HG03354 (cell line): ENCODE results near the gene TIPIN.
"Not testable (repeated sequence)": the region's sequence is repeated elsewhere in the genome, so short reads cannot be mapped to it uniquely, and the experiment has no call there.

ENCODE experiments used
- ATAC-seq: cut with Tn5 transposase; IDR thresholded peaks from one replicate; pipeline ENCODE4 v1.9.1; 2021; ENCODE audit warnings: mild to moderate bottlenecking; ENCODE audit not compliant: unreplicated experiment, poor library complexity, severe bottlenecking

The TIPIN gene

DNA sequence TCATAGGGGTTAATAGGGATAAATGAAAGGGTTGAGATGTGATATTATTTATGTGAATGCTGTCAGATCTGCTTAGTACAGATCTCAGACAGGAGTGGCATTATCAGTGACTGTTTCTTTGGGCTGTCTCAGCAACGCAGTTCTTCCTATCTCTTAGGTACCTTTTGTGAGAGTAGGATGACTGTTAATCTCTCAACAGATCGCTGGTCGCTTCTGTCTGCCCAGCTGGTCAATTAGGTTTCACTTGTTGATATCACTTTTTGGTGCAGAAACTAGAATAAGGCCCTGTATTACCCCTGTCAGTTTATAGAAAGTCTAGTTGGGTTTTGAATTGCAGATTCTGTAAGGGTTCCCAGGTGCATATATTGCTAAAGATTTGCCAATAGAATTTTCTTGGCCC lies 46.7 kb downstream of the TIPIN start:
- ATAC-seq: no peak

DNA sequence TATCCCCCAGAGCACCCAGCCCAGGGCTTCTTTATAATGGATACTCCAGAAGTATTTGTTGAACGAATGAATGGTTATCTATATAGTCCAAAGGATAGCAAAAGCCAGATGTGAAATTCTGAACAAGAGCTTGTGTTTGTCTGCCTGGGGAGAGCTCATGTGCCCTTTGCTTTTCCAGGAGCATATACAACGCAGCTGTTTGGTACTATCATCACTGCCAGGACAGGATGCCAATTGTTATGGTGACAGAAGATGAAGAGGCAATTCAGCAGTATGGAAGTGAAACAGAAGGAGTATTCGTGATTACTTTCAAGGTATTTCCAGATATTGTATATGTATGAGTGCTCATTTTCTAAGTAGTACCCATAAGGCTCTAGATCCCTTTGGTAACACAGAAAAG lies 48.0 kb downstream of the TIPIN start:
- no peak for ATAC-seq

DNA sequence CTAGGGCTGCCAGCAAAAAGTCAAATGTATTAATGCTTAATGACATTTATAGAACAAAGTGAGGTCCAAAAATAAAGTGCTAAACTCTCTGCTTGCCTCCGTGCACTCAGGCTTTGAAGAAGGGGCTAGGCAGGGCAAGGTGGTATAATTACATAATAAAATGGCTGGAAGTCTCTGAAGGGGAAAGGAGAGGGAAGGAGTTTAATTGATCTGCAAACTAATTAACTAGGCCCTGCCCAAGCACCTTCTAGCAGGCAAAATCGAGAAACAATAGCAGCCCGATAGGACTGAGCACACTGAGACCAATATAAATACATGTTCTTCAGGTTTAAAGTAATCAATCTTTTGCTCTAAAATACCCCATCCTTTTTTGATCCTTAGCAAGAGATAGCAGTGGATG lies 50.1 kb downstream of the TIPIN start:
- ATAC-seq: no peak

DNA sequence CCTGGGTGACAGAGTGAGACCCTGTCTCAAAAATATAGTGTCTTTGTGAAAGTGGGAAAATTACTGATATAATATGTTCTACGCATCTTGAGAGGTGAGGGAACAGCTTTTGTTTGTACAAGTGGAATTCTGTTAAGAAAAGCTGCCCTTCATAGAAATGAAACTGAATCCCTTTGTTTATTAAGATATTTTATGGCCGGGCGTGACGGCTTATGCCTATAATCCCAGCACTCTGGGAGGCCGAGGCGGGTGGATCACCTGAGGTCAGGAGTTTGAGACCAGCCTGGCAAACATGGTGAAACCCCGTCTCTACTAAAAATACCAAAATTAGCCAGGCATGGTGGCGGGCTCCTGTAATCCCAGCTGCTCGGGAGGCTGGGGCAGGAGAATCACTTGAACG lies 52.1 kb downstream of the TIPIN start:
- ATAC-seq: not testable (repeated sequence)

DNA sequence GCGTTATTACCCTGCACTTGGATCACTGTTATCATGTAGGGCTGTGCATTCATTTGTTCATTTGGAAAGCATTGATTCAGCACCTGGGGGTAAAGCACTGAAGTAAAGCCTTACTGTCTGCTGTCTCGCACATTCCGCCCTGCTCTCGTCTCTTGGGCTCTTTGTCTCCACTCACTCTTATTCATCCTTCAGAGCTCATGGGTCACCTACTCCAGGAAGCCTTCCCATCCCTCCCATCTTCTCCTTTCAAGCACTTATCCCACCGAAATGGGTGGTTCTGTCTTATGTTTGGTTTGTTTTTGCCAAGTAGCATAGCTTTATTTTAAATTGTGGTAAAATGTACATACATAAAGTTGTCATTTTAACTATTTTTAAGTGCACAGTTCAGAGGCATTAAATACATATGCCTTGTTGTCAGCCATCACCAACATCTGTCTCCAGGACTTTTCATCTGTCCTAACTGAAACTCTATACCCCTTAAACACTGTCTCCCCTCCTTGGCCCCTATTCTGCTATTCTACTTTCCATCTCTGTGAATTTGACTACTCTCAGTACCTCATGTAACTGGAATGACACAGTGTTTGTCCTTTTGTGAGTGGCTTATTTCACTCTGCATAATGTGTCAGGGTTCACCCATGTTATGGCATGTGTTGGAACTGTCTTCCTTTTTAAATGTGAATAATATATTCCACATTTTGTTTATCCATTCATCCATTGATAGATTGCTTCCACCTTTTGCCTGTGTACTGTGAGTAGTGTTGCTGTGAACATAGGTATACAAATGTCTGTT lies 53.8 kb downstream of the TIPIN start:
- no peak for ATAC-seq

DNA sequence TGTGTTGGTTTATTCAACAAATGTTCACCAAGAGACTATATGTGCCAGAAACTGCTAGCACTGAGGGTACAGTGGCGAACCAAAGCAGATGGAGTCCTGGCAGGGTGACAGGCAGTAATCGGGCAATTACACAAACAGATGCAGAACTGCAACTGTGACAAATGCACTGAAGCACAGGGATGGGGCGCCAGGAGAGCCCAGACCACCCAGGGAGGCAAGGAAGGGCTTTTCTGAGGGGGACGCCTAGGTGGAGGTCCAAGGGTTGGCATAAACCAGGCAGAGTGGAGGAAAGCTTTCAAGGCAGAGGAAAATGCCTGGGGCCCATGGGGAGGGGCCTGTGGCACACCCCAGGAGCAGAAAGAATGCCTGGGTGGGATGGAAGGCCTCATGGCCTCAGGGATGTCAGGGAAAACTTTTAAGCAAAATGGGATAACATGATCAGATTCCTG lies 57.7 kb downstream of the TIPIN start:
- ATAC-seq: no peak

DNA sequence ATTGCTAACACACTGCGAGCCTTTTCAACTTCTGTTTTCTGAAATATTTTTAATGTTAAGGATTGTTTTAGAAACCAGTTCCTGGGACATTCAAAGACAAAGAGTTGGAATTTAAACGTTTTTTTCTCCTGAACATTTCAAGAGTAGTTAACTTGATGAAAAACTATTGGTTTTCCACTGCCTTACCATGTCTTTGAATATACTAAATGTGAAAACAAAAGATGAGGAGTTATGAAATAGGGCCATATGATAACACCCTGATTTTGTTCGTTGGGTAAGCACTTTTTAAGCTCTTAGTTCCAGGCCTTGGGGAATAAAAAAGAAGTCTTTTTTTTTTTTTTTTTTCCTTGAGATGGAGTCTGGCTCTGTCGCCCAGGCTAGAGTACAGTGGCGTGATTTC lies 60.3 kb downstream of the TIPIN start:
- ATAC-seq: no peak

DNA sequence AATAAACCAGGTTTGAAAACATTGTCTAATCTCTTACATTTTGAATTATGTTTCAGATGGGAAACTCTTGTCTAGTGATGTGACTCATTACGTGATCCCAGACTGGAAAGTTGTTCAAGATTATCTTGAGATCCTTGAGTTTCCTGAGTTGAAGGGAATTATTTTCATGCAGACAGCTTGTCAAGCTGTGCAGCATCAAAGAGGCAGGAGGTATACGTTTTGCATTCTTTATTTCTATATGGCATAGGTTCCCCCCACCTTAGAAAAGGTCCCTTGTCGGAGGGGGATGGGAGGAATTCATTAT lies 61.6 kb downstream of the TIPIN start:
- ATAC-seq: no peak

DNA sequence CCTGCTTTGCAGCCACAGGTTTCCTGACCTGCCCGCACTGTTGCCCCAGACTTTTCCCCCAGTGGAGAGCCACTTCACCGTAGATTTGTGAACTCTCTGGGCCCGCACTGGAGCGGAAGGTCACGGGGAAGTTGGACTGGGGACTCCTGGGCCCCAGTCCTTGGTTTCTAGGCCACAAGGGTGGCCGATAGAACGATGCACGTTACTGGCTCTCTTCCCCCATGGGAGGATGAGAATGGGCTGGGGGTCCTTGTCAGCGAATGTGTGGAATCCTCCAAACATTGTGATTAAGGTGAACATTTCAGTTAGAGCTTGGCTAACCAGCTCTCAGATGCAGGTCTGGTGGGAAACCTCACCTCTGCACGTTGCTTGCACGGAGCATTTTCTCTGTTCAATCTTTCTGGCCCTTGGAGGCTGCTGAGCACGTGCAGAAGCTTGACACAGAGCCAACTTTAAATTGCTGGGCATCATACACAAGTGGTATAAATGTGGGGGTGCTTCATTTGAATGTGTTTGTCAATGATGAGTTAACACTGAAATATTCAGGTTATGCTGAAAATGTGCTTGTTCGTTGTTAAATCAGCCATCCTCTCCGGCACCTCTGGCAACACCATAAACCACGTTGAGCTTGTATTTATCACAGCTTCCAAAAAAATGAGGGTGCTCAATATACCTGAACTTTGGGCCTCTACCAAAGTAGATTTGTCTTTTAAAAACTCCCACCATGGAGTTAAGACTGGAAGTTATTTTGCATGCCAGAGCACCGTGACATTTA lies 62.1 kb downstream of the TIPIN start:
- ATAC-seq: peak; percentile 8

DNA sequence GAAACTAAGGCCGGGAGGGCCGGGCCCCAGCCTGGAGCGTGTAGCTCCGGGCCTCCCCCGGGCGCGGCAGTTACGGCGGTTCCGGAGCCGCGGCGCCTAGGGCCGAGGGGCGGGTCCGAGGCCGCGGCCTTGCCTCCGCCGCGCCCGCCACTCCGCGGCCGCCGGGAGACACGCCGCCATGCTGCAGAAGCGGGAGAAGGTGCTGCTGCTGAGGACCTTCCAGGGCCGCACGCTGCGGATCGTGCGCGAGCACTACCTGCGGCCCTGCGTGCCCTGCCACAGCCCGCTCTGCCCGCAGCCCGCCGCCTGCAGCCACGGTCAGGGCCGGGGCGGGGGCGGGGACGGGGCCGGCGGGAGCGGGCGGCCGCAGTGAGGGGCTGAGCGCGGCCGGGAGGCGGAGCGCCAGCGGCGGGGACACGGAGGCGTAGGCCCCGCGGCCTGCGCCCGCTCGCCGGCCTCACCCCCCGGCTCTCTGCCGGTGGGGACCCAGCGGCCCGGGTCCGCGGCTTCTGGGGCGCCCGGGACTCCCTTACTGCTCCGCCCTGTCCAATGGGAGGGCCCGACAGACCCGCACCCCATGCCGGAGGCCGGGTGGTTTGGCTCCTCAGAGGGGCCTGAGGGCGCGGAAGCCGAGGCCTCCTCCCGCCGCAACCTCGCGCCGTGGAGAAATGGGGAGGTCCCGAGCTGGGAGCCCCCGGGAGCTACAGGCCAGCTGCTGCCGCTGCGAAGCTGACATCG lies 62.9 kb downstream of the TIPIN start, which contains the start of gene DIS3L:
TSS of gene DIS3L (plus strand) at position 150 of the 738 bp plus-strand sequence. CDS start at position 179, 29 bp downstream.
- peak; percentile 68 for ATAC-seq

DNA sequence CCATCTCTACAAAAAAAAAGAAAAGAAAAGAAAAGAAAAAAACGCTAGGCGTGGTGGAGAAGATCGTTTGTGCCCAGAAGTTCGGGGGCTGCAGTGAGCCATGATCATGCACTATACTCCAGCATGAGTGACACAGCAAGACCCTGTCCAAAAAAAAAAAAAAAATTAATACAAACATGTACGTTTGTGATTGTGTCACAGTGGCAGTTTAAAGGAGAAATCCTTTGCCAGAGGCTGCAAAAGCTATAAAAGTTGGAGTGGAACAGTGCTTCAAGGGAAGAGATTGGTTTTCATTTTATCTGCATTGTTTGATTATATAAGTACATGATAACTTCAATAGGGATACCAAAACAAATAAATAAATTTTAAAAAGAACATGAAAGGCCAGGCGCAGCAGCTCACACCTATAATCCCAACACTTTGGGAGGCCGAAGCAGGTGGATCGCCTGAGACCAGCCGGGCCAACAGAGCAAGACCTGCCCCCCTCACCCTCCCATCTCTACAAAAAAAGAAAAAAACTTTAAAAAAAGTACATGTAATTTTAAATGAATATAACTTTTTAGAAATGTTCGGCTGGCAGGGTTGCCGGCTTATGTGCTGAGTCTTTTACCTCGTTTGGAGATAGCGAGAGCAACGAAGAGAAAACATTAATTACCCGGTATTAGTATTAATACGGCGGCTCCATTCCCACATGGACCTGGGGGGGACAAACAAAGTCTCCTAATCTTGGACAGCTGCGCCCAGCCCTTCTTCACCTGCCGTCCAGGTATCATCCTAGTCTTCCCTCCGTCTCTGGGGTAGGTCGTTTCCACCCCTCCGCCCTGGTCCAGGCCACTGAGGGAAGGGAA lies 63.7 kb downstream of the TIPIN start:
- ATAC-seq: no peak

DNA sequence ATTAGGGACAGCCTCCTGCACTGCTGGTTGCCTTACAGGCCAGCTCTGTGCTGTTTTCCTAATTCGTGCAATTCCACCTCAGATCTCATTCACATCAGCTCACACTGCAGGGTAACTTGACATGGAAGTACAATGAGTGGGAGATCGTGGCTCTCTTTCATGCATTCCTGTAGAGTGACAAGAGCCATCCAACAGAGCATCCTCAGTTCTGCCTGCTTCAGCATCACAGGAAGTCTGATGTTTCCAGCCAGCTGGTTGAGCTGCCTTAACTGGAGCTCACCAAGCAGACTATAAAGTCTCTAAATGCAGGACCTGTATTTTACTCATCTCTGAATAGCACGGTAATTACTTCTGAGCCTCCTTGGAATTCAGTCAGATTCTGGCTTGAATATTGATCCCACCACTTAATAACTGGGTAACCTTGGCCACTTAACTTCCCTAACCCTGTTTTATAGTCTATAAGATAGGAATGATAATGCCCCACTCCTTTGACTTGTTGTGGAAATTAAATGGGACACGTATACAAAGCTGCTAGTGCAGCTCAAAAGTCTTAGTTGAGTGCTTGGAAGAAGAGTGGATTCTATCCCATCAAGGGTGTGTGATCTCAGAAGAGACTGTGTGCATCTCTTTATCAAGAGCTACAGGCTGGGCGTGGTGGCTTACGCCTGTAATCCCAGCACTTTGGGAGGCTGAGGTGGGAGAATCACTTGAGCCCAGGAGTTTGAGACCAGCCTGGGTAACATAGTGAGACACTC lies 64.5 kb downstream of the TIPIN start:
- ATAC-seq: no peak

DNA sequence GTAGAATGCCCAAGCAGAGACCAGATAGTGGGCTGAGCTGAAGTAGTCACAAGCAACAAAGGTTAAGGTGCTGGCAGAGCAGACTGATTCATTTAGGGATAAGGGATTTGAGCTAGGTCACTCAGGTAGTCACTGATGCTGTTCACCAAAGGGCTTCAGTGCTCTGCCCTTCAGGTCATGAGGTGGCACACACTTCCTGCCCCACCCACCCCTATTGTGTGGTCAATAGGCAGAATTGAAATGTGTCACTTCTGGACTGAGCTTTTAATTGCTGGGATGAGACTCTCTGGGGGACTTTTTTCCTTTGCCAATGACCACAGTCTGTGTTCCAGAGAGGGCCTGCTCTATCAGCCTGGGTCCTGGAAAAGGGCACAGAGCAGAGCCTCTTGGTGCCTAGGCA lies 66.0 kb downstream of the TIPIN start:
- ATAC-seq: no peak

DNA sequence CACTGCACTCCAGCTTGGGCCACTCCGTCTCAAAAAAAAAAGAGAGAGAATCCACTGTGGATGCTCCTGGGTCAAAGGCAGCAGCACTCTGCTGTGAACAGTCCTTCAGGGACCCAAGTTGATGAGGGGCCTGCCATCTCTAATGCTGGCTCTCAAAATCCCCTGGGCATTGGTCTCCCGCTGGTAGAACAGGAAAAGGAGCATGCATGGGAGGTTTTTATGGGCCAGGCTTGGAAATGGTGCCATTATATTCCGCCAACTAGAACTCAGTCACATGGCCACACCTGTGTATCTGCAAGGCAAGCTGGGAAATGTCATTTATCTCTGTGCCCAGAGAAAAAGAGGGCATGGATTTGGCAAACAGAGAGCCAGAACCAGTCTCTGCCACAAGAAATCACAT lies 66.5 kb downstream of the TIPIN start:
- no peak for ATAC-seq

DNA sequence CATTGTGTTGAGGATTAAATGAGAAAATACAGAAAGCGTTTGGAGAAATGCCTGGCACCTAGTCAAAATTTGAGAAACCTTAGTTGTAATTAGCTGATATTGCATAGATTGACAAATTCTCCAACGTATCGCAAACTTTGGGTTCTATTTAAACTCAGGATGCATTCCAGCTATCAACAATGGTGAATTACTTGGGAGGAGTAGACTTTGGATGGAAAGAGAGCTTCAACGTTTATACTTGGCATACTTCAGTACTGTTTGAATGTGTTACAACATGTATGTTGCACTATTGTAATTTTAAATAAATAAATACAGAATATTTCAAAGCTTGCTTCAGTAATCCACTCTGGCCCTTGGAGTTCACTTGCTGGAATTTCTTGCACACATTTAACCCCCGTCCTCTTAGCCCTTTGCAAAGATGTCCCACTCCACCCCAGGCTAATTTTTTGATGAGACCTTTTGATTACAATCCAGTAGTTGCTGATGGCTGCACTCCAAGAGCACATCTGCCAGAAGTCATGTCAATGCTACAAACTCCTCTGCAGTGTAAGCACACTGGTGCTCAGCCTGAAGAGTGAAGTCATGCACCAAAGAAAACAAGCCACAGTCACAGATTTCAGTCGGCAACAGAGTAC lies 67.8 kb downstream of the TIPIN start:
- no peak for ATAC-seq

DNA sequence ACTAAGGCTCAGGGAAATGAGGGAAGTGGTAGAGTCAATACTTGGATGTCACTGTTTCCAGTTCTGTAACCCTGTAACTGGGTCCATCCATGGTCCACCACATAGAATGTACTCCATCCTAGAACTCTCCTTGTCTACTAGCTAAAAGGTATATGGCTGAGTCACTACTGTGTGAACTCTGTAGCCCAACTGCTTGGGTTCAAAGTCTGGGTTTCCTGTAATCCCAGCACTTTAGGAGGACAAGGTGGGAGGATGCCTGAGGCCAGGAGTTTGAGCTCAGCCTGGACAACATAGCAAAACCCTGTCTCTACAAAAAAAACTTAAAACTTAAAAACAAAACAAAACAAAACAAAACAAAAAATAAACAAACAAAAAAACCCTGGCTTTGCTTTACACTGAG lies 68.4 kb downstream of the TIPIN start:
- no peak for ATAC-seq

DNA sequence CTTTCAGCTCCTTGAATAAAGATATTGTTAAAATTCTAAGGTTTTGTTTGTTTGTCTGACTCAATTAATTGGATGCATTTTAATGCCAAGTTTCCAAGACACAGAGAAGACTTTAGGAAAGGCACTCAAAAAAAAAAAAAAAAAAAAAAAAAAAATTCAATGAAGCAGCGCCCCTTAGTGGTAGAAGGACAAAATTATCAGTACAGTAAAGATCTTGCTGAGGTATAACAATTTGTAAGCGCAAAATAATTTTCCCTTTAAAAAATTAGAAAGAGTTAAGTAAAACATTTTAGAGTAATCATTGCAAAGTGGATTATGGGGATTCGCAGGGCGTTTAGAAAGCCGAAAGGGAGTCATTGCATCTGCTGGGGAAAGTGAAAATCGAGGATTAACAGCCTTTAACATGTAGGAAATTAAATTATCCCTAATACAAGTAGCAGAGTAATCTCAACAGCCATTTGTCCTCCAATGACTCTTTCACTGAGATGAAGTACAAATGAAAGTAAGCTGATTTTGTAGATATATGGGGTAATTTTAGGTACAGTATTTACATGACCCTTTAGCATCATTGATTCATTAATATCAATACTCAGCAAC lies 68.9 kb downstream of the TIPIN start:
- no peak for ATAC-seq
